AG08395 (cell line): Measurements from ENCODE around the gene ASIC2.
A peak's percentile ranks its signal among the peaks of the same experiment; 100 is the strongest.

ENCODE experiments used
- DNase-seq: peaks from one replicate; pipeline ENCODE4 v3.0.0; 2012; ENCODE audit warnings: mixed read lengths, low spot score

Gene ASIC2

DNA sequence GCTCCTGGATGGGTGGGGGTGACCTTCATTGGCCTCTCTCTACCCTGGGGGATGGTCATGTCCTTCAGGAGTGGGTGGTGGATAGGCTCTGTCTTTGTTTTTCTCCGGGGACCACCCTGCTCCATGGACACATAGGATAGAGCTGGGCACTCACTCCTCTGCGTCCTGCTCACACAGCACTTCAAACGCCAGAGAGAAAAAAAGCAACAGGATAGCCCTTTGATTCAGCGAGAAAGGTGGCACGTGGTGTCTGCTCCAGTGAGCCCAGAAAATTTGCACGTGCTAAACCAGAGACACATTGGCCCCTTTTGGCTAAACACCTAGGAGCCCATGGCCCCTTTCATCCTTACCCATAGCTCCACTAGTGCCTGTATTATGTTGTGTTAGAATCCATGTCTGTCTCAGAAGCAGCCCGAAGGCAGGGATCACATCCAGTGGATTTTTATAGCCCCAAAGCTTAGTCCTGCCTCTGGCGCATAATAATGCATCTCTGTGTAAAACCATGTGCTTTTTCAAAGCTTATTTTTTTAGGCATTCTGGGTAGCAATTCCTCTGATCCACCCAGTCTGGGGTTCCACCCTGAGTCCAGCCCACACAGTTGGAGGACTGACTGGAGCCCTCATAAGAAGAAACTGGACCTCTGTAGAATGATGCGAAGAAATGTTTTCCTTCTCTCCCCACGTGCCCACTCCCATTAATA, 90.1 kb downstream of the ASIC2 start:
- no peak for DNase-seq

DNA sequence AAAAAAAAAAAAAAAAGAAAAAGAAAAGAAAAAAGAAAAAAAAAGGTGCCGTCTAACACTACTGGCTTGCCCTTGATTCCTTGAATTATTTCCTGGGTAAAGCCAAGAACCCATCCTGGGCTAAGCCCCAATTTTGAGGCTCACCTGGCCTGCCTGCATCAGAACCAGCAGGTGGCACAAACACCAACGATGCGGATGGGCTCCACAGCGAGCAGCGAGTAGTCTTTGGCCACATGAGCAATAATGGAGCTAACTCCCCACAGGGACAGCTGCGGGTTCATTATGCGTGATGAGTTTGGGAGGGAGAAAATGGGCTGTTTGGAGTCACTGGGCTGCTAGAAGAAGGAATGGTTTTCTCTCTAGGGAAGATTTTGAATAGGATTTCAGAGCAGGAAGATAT, 91.1 kb downstream of the ASIC2 start:
- DNase-seq, result no peak

- no peak for DNase-seq
Measured at GRCh38 chr17:33201283-33201682, 91.8 kb downstream of the ASIC2 start.

DNA sequence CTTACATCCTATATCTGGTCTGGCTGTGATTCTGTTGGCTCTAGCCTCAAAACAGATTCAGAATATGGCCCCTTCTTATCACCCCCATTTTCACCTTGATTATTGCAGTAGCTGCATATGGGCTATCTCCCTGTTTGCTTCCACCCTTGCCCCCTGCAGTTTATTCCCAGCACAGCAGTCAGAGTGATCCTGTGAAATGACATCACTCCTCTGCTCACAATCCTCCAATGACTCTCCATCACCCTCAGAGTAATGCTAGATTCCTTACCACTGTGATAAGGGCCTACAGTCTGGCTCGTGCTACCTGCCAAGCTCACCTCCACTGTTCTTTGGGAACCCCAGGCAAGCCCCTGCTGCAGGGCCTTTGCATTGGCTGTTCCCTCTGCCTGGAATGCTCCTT, 92.5 kb downstream of the ASIC2 start:
- peak; percentile 25 for DNase-seq

- peak; percentile 14 for DNase-seq
Measured at GRCh38 chr17:33199571-33200510, 93.3 kb downstream of the ASIC2 start.

DNA sequence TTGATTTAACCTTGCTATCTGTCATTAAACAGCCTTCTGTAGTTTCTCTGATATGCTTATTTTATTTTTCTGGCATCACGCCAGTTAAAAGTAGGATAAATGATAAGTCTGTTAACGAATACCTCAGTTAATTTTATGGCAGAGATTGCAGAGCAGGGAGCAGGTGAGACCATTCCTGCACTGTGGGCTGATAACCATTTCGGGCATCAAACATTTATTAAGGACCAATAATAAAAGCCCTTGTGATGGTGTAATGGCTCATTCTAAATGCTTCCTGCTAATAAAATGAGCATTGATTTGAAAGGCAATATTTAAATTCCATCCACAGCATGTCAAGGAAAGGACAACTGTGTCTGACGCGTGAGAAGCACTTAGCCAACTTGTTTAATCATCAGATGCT, 94.1 kb downstream of the ASIC2 start:
- DNase-seq, result no peak

DNA sequence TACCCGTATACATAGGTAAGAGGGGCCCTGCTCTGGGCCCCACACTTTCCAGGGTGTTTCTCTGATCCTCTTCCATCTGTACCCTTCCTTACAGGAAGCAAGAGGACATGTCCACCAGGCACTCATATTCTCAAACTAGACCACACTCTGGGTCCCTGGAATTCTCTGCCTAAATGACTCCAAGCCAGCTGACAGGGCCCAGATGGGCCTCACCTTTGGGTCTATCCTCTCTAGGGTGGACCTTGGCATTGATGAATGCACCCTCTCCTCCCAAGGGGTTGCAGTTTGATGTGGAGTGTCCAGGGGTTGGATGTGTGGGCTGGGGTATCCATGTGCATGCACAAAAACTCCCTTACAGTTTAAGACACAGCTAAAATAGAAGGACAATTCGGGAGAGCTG, 95.8 kb downstream of the ASIC2 start:
- no peak for DNase-seq

DNA sequence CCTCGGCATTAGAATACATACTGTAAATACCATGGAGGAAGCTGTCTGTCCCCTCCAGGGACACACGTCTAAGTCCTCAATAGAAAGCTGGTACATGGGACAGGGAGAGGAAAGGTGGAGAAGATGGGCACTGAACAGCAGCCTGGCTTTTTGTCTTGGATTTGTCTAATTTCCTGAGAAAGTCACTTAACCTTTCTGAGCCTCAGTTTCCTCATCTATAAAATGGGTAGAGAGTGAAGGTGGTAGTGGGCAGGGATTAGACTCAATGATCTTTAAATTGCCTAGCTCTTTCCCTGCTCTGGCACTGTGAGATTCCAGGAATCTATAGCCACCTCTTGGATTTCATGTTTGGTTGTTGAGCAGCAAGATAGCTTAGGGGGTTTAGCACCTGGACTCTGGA, 96.2 kb downstream of the ASIC2 start:
- no peak for DNase-seq

DNA sequence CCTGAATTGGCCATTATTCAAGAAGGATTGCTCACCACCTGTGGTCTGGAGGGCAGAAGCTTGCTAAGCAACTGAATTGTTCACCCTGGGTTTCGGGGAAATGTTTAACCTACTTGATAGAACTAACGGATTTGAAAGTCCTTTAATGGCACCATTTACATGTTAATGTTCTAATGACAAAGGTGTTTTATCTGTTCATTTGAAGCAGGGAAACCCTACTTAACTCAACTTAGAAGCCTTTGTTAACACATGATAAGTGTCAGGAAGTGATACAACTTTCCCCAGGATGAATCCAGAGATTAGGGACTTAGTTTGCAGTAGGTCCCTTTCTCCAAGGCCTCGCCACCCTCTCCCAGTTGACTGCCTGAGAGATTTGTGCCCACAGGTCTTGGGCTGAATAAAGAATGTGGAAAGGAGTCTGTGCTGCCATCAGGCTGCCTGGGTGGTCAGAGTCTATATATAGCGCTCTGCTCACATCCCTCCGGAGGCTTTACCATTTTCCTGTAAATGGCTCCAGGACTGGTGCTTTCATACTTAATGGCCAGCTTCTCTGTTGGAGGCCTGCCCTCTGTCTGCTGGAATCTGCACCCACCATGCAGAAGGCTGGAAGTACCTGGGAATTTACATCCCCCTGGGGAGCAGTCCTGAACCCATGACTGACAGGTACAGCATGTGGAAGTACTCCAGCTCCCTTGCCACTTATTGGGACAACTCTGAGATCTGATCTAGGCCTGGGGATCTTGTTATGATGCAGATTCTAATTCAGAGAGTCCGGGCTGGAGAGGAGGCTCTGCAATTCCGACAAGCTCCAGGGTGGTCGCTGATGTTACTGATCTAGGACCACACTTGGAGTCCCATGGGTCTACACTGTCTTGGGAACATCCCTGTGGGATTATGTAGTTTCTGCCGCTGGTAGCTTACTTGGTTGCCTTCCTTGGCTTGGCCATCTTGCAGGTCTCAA, 99.9 kb downstream of the ASIC2 start:
- no peak for DNase-seq

- DNase-seq, result no peak
Measured at GRCh38 chr17:33183487-33184026, 109.5 kb downstream of the ASIC2 start.

DNA sequence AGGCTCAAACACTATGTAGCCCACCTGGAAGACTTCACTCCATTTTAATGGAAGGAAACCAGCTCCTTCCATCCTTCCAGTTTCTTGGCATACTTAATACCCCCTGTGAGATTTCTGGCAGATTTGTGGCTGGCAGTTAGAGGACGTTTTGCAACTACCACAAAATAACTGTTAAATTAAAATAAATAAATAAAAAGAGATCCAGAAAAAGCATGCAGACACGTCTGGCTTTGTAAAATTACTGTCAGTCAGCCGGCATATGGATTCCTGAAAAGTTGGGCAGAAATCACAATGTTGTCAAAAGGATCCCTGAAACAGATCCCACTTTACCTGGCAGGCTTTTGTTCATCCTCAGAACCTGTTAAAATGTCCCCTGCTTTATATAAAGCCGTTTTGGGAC, 113.9 kb downstream of the ASIC2 start:
- DNase-seq, result no peak

DNA sequence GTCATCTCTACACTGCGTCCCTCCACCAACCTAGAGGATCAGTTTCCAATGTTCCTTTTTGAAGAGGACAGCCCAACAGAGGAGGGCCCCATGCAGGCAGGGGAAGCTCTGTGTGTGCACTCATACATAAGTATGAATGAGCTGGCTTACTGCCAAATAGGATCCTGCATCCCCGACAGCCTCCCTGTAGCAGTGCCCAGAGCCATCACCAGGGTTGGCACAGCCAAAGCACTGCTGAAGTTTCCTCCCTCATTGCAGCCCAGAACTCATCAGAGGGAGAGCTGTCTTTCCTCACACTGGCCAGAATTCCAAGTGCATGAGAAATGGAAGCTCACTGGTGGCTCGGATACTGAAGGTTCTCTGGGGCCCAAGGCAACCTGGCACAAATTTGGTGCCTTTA, 114.4 kb downstream of the ASIC2 start:
- DNase-seq, result no peak

DNA sequence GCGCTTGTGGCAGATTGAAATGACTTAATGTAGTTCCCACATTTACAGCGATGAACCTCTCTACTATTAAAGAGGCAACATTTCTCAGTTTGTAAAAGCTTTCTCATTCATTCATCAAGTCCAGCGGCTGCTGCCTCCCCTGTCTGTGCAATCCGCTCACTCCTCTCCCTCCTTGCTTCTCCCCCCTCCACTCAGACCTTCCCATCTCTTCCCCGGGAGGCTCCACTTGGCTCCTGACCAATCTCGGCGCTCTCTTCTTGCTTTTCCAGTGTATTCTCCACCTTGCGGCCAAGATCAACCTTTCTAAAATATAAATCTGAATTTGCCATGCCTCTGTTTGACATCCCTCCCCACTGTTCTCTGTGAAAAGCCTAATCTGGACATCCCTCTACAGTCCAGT, 117.5 kb downstream of the ASIC2 start:
- DNase-seq, result no peak

- no peak for DNase-seq
Measured at GRCh38 chr17:33171931-33172330, 121.2 kb downstream of the ASIC2 start.

- DNase-seq, result peak; percentile 75
Measured at GRCh38 chr17:33169580-33170285, 123.4 kb downstream of the ASIC2 start.

DNA sequence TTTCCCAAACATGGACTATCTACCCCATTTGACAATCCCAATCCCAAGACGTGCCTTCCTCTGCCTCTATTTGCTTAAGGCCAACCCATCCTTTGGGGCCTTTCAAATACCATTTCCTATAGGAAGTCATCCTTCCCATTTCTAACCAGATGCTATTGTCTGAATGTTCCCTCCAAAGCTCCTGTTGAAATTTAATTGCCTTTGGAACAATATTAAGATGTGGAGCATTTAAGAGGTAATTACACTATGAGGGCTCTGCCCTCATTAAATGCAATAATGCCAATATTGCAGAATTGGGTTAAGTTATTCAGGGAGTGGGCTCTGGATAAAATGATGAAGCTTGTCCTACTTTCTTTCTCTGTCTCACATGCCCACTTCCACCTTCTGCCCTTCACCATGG, 125.4 kb downstream of the ASIC2 start:
- DNase-seq, result no peak

- DNase-seq, result no peak
Measured at GRCh38 chr17:33166472-33166871, 126.6 kb downstream of the ASIC2 start.

- peak; percentile 61 for DNase-seq
Measured at GRCh38 chr17:33164169-33164881, 128.8 kb downstream of the ASIC2 start.

GRCh38 chr17:33163533-33164168, 129.4 kb downstream of the ASIC2 start:
- no peak for DNase-seq

- DNase-seq, result no peak
Measured at GRCh38 chr17:33154869-33155455, 138.1 kb downstream of the ASIC2 start.
